NCI-H345 treated with DMSO at 0.1 percent for 48 hours (cell line): ENCODE results near the gene NPAS3.

Experiments used
- DNase-seq: peaks from one replicate; lab custom pipeline; 2025; ENCODE audit not compliant: unreplicated experiment; lab: John Stamatoyannopoulos, UW

NPAS3 gene

GRCh38 chr14:33309106-33309505 lies 370.4 kb downstream of the NPAS3 start:
- no peak for DNase-seq

GRCh38 chr14:33315217-33315616 lies 376.5 kb downstream of the NPAS3 start:
- no peak for DNase-seq

- no peak for DNase-seq
Measured at GRCh38 chr14:33315721-33316120, 377.0 kb downstream of the NPAS3 start.

GRCh38 chr14:33317675-33318074 lies 379.0 kb downstream of the NPAS3 start:
- no peak for DNase-seq

GRCh38 chr14:33323979-33324378 lies 385.3 kb downstream of the NPAS3 start:
- no peak for DNase-seq

- DNase-seq = no peak
Measured at GRCh38 chr14:33331176-33331949, 392.7 kb downstream of the NPAS3 start.

GRCh38 chr14:33332497-33332896 lies 393.8 kb downstream of the NPAS3 start:
- no peak for DNase-seq

- DNase-seq = no peak
Measured at GRCh38 chr14:33335366-33335765, 396.7 kb downstream of the NPAS3 start.

- DNase-seq = no peak
Measured at GRCh38 chr14:33342299-33342974, 403.8 kb downstream of the NPAS3 start.

GRCh38 chr14:33343016-33343415 lies 404.3 kb downstream of the NPAS3 start:
- no peak for DNase-seq

- no peak for DNase-seq
Measured at GRCh38 chr14:33347796-33348195, 409.1 kb downstream of the NPAS3 start.

- no peak for DNase-seq
Measured at GRCh38 chr14:33348510-33348909, 409.8 kb downstream of the NPAS3 start.

GRCh38 chr14:33349871-33350270 lies 411.2 kb downstream of the NPAS3 start:
- no peak for DNase-seq

GRCh38 chr14:33350366-33350990 lies 411.8 kb downstream of the NPAS3 start:
- no peak for DNase-seq

GRCh38 chr14:33352821-33353220 lies 414.1 kb downstream of the NPAS3 start:
- DNase-seq = no peak

GRCh38 chr14:33356181-33356580 lies 417.5 kb downstream of the NPAS3 start:
- no peak for DNase-seq

GRCh38 chr14:33357225-33358010 lies 418.7 kb downstream of the NPAS3 start:
- no peak for DNase-seq

GRCh38 chr14:33359288-33359881 lies 420.7 kb downstream of the NPAS3 start:
- DNase-seq = no peak

GRCh38 chr14:33362934-33363333 lies 424.3 kb downstream of the NPAS3 start:
- DNase-seq = no peak

GRCh38 chr14:33363682-33364081 lies 425.0 kb downstream of the NPAS3 start:
- no peak for DNase-seq

GRCh38 chr14:33364466-33364865 lies 425.8 kb downstream of the NPAS3 start:
- no peak for DNase-seq
